ENCODE results near the gene BLOC1S4. TPM values are rescaled to one million over a fixed set of nuclear protein-coding genes. Genes with fewer than 3 reads are reported as not detected.
"Not testable (repeated sequence)": the region's sequence is repeated elsewhere in the genome, so short reads cannot be mapped to it uniquely, and the experiment has no call there.

BLOC1S4 gene
- total RNA-seq, 3 donors from 2014 or later, result 18.9 to 23.6 (median 19.8) TPM

- Histone ChIP-seq H3K27ac (peak overlapping the region; percentile 52 to 57), H3K36me3 (no peaks in the 10 kb centered on the region), H3K9me3 (no peaks in the 10 kb centered on the region), H3K4me1 (peaks cover 0 to 8% of the 10 kb centered on the region in 2 donors), H3K4me3 (no peak overlapping the region), H3K27me3 (no peaks in the 10 kb centered on the region)
- intact Hi-C loops (cut with DNase I; ENCODE audit: low total_unique reads), result loop anchor here (5.0 kb wide), 1 partner anchor 153 kb away; no protein-coding TSS in a partner anchor
- TF ChIP-seq, protein P1, sequence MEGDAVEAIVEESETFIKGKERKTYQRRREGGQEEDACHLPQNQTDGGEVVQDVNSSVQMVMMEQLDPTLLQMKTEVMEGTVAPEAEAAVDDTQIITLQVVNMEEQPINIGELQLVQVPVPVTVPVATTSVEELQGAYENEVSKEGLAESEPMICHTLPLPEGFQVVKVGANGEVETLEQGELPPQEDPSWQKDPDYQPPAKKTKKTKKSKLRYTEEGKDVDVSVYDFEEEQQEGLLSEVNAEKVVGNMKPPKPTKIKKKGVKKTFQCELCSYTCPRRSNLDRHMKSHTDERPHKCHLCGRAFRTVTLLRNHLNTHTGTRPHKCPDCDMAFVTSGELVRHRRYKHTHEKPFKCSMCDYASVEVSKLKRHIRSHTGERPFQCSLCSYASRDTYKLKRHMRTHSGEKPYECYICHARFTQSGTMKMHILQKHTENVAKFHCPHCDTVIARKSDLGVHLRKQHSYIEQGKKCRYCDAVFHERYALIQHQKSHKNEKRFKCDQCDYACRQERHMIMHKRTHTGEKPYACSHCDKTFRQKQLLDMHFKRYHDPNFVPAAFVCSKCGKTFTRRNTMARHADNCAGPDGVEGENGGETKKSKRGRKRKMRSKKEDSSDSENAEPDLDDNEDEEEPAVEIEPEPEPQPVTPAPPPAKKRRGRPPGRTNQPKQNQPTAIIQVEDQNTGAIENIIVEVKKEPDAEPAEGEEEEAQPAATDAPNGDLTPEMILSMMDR (IDR thresholded peaks at IDR 0.05), result no peak
- TF ChIP-seq POLR2AphosphoS5 (IDR thresholded peaks at IDR 0.05) (no peak), POLR2A (IDR thresholded peaks at IDR 0.05) (no peak)
- DNase-seq (ENCODE audit: low spot score in 2 of 2), result peak; percentile 52 to 78
Measured at GRCh38 chr4:6724421-6725111, 8.6 kb downstream of the BLOC1S4 start.

- H3K9me3 ChIP-seq, result not testable (repeated sequence)
Measured at GRCh38 chr4:6725427-6725961, 9.5 kb downstream of the BLOC1S4 start.

GRCh38 chr4:6727081-6727942 is 11.3 kb downstream of the BLOC1S4 start:
- no peaks in the 10 kb centered on the region for H3K27me3 ChIP-seq
- no peak for DNase-seq (ENCODE audit: low spot score in 2 of 2)
- peaks cover 2 to 8% of the 10 kb centered on the region in 2 donors for H3K4me1 ChIP-seq
- intact Hi-C loops (cut with DNase I; ENCODE audit: low total_unique reads), result no loop called here
- no peaks in the 10 kb centered on the region for H3K9me3 ChIP-seq
- TF ChIP-seq, protein P1 (IDR thresholded peaks at IDR 0.05), result no peak
- TF ChIP-seq POLR2A (IDR thresholded peaks at IDR 0.05) (no peak), POLR2AphosphoS5 (IDR thresholded peaks at IDR 0.05) (no peak)
- H3K27ac ChIP-seq, result no peak overlapping the region
- H3K4me3 ChIP-seq, result no peak overlapping the region
- H3K36me3 ChIP-seq, result no peaks in the 10 kb centered on the region

More at GRCh38 chr4:6725427-6725961, 9.5 kb downstream of the BLOC1S4 start:
- H3K4me1 ChIP-seq; H3K4me3 ChIP-seq; DNase-seq (ENCODE audit: low spot score in 2 of 2); intact Hi-C loops (cut with DNase I; ENCODE audit: low total_unique reads); H3K27ac ChIP-seq; H3K36me3 ChIP-seq; H3K27me3 ChIP-seq: not testable (repeated sequence)

GRCh38 chr4:6727943-6728250 is 11.9 kb downstream of the BLOC1S4 start:
- Histone ChIP-seq H3K9me3 (no peaks in the 10 kb centered on the region), H3K4me3 (no peak overlapping the region), H3K27me3 (no peaks in the 10 kb centered on the region), H3K36me3 (no peaks in the 10 kb centered on the region), H3K27ac (no peak overlapping the region), H3K4me1 (peaks cover 7 to 13% of the 10 kb centered on the region in 2 donors)
- no peak for DNase-seq (ENCODE audit: low spot score in 2 of 2)
- intact Hi-C loops (cut with DNase I; ENCODE audit: low total_unique reads), result no loop called here
- TF ChIP-seq, protein P1 (IDR thresholded peaks at IDR 0.05), result no peak
- no peak for TF ChIP-seq POLR2A (IDR thresholded peaks at IDR 0.05)
- TF ChIP-seq POLR2AphosphoS5 (IDR thresholded peaks at IDR 0.05), result no peak

GRCh38 chr4:6728320-6729029 is 12.5 kb downstream of the BLOC1S4 start:
- Histone ChIP-seq H3K4me3 (no peak overlapping the region), H3K36me3 (no peaks in the 10 kb centered on the region), H3K27me3 (no peaks in the 10 kb centered on the region), H3K4me1 (peaks cover 10 to 18% of the 10 kb centered on the region in 2 donors), H3K27ac (no peak overlapping the region), H3K9me3 (no peaks in the 10 kb centered on the region)
- no peak for DNase-seq (ENCODE audit: low spot score in 2 of 2)
- intact Hi-C loops (cut with DNase I; ENCODE audit: low total_unique reads), result no loop called here
- TF ChIP-seq POLR2A (IDR thresholded peaks at IDR 0.05) (no peak), POLR2AphosphoS5 (IDR thresholded peaks at IDR 0.05) (no peak)
- TF ChIP-seq, protein P1 (IDR thresholded peaks at IDR 0.05), result no peak
